MCF 10A (cell line): ENCODE data around the gene GNAL. TPM values are rescaled to one million over a fixed set of nuclear protein-coding genes. Genes with fewer than 3 reads are reported as not detected.
"Not testable (repeated sequence)": the region's sequence is repeated elsewhere in the genome, so short reads cannot be mapped to it uniquely, and the experiment has no call there.

Source experiments
- BruUV-seq: library from RNA; stranded (reverse); fragments of 400-500 nt; replicated peaks from 2 replicates; lab custom pipeline; 2021; lab: Mats Ljungman, UMichigan
- CTCF ChIA-PET: fragments of 300-600 bp; sonication (Branson Sonifier 250); formaldehyde crosslinking; extraction: SDS; loops from one replicate; lab custom pipeline; 2021; ENCODE audit warnings: antibody characterized with exemption, inconsistent platforms; lab: Yijun Ruan, JAX
- POLR2A ChIA-PET: fragments of 300-600, 350-650 bp; sonication (Branson Sonifier 250); formaldehyde crosslinking; extraction: SDS; loops from one replicate; lab custom pipeline; 2020; ENCODE audit warnings: antibody characterized with exemption, inconsistent platforms; lab: Yijun Ruan, JAX
- DNase-seq: peaks from one replicate; pipeline ENCODE4 v3.0.0-alpha.2; 2018; ENCODE audit not compliant: unreplicated experiment
- H3K27ac Mint-ChIP-seq: one replicate; pipeline ENCODE4 v1.8.0; 2022; ENCODE audit warnings: mild to moderate bottlenecking, low read depth, mixed read lengths; ENCODE audit not compliant: unreplicated experiment
- H3K27me3 Mint-ChIP-seq: one replicate; pipeline ENCODE4 v1.8.0; 2022; ENCODE audit warnings: mixed read lengths; ENCODE audit not compliant: insufficient read depth, unreplicated experiment
- H3K36me3 Mint-ChIP-seq: one replicate; pipeline ENCODE4 v1.8.0; 2022; ENCODE audit warnings: mild to moderate bottlenecking, moderate library complexity, mixed read lengths; ENCODE audit not compliant: insufficient read depth, unreplicated experiment
- H3K4me1 Mint-ChIP-seq: one replicate; pipeline ENCODE4 v1.8.0; 2022; ENCODE audit warnings: mixed read lengths; ENCODE audit not compliant: insufficient read depth, unreplicated experiment
- H3K4me3 Mint-ChIP-seq: one replicate; pipeline ENCODE4 v1.8.0; 2022; ENCODE audit warnings: mild to moderate bottlenecking, moderate library complexity, mixed read lengths; ENCODE audit not compliant: unreplicated experiment
- H3K9me3 Mint-ChIP-seq: one replicate; pipeline ENCODE4 v1.8.0; 2022; ENCODE audit warnings: mixed read lengths; ENCODE audit not compliant: unreplicated experiment
- intact Hi-C: fragments of 100-400 bp; cut with micrococcal nuclease; formaldehyde crosslinking; loops from 2 replicates; pipeline ENCODE4 v1.14.1; 2022
- total RNA-seq: library from RNA; stranded (reverse); gene quantifications from 2 replicates; pipeline ENCODE4 v1.2.3, GENCODE V29; 2022
- TF ChIP-seq, protein P1 (sequence below): fragments of 200-600 bp; IDR thresholded peaks from one replicate; pipeline ENCODE4 v1.8.0; 2022; ENCODE audit warnings: antibody characterized with exemption, mild to moderate bottlenecking; ENCODE audit not compliant: unreplicated experiment

Gene GNAL
- total RNA-seq, 1 experiment from 2014 or later: 1.6 TPM

DNA sequence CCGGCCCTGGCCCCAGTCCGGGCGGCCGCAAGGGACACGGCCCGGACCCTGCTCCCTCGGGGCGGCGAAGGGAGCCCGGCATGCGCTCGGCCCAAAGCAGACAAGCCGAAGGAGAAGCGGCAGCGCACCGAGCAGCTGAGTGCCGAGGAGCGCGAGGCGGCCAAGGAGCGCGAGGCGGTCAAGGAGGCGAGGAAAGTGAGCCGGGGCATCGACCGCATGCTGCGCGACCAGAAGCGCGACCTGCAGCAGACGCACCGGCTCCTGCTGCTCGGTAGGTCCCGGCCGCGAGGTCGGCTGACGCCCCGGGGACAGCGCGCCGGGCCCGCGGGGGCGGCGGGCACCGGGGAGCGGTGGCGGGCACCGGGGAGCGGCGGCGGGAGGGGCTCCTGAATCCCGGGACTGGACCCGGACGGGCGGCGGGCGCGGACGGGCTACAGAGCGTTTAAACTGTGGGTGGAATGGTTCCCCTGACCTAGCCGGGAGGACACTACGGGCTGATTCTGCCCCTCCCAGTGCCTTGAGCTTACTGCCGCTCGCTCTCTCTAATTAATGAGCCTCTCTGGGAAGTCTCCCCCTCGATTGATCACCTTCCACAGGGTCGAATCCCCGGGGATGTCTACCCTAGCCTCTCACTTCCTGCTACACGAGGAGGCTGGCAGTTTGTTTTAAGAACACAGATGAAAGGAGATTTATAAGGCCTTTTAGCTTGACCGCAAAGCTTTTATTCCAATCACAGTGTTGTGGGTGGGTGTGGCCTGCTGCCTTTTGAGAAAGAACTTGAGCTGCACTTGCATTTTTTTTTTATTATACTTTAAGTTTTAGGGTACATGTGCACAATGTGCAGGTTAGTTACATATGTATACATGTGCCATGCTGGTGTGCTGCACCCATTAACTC is 853 bp downstream of the GNAL start:
- Mint-ChIP-seq H3K27me3 (no peaks in the 10 kb centered on the region), H3K27ac (no peak overlapping the region), H3K9me3 (no peaks in the 10 kb centered on the region), H3K4me3 (peak overlapping the region; percentile 52), H3K4me1 (peaks cover 6% of the 10 kb centered on the region), H3K36me3 (no peaks in the 10 kb centered on the region)
- DNase-seq: peak; percentile 25
- no TSS peak for BruUV-seq
- CTCF ChIA-PET: interaction anchor here (0.6 to 0.8 kb wide), 4 partner anchors 35 to 336 kb away, joined by 3 to 5 read pairs (median 3); no protein-coding TSS in a partner anchor
- POLR2A ChIA-PET: interaction anchor here (0.5 to 2.4 kb wide), 8 partner anchors 12 to 827 kb away, joined by 3 to 9 read pairs (median 4); no protein-coding TSS in a partner anchor
- intact Hi-C loops: no loop called here
- TF ChIP-seq, protein P1, sequence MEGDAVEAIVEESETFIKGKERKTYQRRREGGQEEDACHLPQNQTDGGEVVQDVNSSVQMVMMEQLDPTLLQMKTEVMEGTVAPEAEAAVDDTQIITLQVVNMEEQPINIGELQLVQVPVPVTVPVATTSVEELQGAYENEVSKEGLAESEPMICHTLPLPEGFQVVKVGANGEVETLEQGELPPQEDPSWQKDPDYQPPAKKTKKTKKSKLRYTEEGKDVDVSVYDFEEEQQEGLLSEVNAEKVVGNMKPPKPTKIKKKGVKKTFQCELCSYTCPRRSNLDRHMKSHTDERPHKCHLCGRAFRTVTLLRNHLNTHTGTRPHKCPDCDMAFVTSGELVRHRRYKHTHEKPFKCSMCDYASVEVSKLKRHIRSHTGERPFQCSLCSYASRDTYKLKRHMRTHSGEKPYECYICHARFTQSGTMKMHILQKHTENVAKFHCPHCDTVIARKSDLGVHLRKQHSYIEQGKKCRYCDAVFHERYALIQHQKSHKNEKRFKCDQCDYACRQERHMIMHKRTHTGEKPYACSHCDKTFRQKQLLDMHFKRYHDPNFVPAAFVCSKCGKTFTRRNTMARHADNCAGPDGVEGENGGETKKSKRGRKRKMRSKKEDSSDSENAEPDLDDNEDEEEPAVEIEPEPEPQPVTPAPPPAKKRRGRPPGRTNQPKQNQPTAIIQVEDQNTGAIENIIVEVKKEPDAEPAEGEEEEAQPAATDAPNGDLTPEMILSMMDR: no peak

DNA sequence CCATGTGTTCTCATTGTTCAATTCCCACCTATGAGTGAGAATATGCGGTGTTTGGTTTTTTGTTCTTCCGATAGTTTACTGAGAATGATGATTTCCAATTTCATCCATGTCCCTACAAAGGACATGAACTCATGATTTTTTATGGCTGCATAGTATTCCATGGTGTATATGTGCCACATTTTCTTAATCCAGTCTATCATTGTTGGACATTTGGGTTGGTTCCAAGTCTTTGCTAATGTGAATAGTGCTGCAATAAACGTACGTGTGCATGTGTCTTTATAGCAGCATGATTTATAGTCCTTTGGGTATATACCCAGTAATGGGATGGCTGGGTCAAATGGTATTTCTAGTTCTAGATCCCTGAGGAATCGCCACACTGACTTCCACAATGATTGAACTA is 1.6 kb downstream of the GNAL start:
- H3K27me3 Mint-ChIP-seq, H3K4me1 Mint-ChIP-seq, H3K36me3 Mint-ChIP-seq, BruUV-seq, DNase-seq, H3K4me3 Mint-ChIP-seq, H3K27ac Mint-ChIP-seq, intact Hi-C loops, H3K9me3 Mint-ChIP-seq: not testable (repeated sequence)
- ChIA-PET POLR2A (interaction anchor here (0.5 to 1.1 kb wide), 4 partner anchors 22 to 828 kb away, joined by 3 to 4 read pairs (median 3); no protein-coding TSS in a partner anchor), CTCF (interaction anchor here (0.7 to 0.8 kb wide), 2 partner anchors 36 to 37 kb away, joined by 3 to 5 read pairs; no protein-coding TSS in a partner anchor)

DNA sequence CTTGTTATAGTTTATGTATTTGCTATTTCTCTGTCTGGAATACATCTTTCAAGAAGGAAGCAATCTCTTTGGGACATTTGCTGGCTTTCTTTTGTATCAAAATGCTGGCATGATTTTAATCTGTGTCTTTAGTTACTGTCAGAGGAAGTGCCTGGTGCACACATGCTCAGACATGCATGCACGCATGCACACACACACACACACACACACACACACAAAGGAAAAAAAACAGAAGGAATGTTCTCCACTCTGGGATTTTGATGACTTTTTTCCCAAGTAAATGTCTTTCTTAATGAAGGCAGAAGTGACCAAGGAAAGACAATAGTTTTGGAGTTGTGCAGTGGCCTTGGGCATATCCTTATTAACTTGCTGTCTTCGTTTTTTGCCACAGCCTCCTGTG is 6.7 kb downstream of the GNAL start:
- BruUV-seq: no TSS peak
- Mint-ChIP-seq H3K4me3 (no peak overlapping the region), H3K4me1 (no peaks in the 10 kb centered on the region), H3K27me3 (no peaks in the 10 kb centered on the region), H3K27ac (no peak overlapping the region), H3K36me3 (no peaks in the 10 kb centered on the region), H3K9me3 (no peaks in the 10 kb centered on the region)
- DNase-seq: no peak
- TF ChIP-seq, protein P1: no peak
- ChIA-PET CTCF (interaction anchor here (1.7 kb wide), 1 partner anchor 37 kb away, joined by 4 read pairs; no protein-coding TSS in a partner anchor), POLR2A (interaction anchor here (1.3 kb wide), 1 partner anchor 10 kb away, joined by 4 read pairs; no protein-coding TSS in a partner anchor)
- intact Hi-C loops: no loop called here

DNA sequence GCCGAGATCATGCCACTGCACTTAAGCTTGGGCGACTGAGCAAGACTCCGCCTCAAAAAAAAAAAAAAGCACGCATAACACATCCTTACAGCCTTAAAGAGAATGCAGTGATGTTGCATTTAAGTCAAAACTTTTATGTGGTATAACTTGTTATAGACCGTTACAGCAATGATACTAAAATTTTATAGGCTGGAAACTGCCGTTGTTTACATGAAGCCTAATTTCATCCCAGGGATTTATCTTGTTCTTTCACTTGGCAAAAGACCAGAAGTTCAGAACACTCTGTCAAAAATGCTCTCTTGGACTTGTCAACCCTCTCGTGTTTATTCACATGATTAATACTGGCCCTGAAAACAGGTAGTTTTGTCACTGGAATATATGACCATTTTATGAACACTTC is 7.4 kb downstream of the GNAL start:
- Mint-ChIP-seq H3K36me3 (no peaks in the 10 kb centered on the region), H3K4me1 (no peaks in the 10 kb centered on the region), H3K4me3 (no peak overlapping the region), H3K27ac (no peak overlapping the region), H3K27me3 (no peaks in the 10 kb centered on the region), H3K9me3 (no peaks in the 10 kb centered on the region)
- no TSS peak for BruUV-seq
- CTCF ChIA-PET: no interaction called here
- intact Hi-C loops: no loop called here
- DNase-seq: no peak
- POLR2A ChIA-PET: no interaction called here
- TF ChIP-seq, protein P1: no peak
